ENCODE measurements around the gene CFAP97D2.

DNA sequence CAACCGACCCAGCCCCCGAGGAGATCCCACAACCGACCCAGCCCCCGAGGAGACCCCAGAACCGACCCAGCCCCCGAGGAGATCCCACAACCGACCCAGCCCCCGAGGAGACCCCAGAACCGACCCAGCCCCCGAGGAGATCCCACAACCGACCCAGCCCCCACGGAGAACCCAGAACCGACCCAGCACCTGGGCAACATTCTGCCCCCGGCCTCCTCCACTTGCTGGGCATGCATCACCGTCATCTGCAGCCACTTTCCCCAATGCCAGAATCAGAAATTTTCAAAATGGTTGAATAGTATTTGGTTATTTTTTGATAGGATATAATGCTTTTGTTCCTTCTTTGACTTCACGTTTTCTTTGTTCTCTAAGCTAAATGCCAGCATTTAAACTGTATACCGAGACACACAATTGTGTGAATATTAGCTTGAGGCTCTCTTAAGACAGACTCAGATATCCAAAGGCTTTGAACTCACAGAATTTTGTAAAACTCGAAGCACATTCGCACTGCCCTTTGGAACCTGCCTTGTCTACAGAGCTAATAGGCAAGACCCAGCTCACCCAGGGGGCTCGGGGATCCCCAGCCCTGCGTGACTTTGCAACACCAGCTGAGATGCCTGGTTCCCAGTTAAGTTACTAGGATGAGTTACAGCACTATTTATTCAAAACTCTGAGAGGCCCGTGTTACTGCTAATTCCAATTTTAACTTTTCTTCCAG lies 31.1 kb upstream of the CFAP97D2 start:
- TF ChIP-seq, protein P1, sequence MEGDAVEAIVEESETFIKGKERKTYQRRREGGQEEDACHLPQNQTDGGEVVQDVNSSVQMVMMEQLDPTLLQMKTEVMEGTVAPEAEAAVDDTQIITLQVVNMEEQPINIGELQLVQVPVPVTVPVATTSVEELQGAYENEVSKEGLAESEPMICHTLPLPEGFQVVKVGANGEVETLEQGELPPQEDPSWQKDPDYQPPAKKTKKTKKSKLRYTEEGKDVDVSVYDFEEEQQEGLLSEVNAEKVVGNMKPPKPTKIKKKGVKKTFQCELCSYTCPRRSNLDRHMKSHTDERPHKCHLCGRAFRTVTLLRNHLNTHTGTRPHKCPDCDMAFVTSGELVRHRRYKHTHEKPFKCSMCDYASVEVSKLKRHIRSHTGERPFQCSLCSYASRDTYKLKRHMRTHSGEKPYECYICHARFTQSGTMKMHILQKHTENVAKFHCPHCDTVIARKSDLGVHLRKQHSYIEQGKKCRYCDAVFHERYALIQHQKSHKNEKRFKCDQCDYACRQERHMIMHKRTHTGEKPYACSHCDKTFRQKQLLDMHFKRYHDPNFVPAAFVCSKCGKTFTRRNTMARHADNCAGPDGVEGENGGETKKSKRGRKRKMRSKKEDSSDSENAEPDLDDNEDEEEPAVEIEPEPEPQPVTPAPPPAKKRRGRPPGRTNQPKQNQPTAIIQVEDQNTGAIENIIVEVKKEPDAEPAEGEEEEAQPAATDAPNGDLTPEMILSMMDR (IDR thresholded peaks at IDR 0.05; ENCODE audit: poor library complexity) = no peak
- no peak for TF ChIP-seq EZH2 (IDR thresholded peaks at IDR 0.05; ENCODE audit: borderline replicate concordance)
- TF ChIP-seq EZH2phosphoT487 (IDR thresholded peaks at IDR 0.05; ENCODE audit: low read depth, severe bottlenecking, unreplicated experiment) = no peak
